GM15510 (cell line): ENCODE results near the gene STK24.

Experiments
- POLR2A ChIP-seq: IDR thresholded peaks from 3 replicates; pipeline ENCODE4 v1.6.1; 2011; ENCODE audit warnings: borderline replicate concordance; ENCODE audit not compliant: insufficient read length; ENCODE audit errors: extremely low read depth

The STK24 gene

DNA sequence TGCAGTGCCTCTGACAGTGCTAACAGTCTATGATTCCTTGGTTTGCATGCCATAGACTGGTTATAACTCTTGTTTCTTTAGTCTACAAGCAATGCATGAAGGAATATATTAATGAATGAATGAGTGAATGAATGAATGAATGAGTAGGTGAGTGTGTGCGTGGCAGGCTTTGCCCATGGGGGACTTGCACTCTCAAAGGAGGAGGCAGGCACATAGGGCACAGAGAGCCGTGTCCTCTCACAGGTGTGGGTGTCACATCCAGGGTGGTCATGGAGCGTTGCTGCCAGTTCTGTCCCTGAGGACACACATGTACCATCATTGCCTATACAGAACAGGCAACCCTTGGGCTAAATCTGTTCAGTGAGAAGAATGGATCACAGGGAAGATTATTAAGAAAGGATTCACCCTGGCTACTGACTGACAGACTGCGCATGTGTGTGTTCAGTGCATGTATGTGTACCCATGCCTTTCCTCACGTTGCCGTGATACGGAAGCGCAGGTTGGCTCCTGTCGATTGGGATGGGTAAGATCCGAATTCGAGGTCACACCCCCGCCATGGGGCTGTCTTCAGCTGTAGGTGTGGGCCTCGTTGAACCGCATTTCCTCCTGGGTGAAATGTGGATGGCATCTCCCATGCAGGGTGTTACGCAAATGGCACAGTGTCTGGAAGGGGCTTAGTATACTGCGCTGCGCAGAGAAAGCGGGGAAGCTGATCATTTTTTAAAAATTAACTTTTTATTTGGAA lies 161.4 kb downstream of the STK24 start:
- no peak for TF ChIP-seq POLR2A

DNA sequence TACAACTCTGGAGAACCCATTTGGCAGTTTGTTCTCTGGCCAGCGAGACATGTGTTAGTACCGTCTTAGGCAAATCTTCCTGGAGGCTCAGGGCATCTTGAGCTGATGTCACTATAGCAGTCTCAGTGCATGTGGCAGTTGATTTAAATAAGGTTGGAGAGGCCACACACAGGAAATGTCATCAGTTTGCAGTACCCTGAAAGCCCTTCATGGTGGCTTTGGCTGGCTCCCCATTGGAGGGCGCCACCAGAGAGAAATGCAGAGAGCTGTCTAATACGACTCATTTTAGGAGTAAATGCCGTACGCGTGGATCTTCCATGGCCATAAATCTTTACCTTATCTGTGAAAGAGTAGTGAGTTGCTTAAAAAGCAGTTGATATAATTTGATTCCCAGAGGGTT lies 163.1 kb downstream of the STK24 start:
- no peak for TF ChIP-seq POLR2A

DNA sequence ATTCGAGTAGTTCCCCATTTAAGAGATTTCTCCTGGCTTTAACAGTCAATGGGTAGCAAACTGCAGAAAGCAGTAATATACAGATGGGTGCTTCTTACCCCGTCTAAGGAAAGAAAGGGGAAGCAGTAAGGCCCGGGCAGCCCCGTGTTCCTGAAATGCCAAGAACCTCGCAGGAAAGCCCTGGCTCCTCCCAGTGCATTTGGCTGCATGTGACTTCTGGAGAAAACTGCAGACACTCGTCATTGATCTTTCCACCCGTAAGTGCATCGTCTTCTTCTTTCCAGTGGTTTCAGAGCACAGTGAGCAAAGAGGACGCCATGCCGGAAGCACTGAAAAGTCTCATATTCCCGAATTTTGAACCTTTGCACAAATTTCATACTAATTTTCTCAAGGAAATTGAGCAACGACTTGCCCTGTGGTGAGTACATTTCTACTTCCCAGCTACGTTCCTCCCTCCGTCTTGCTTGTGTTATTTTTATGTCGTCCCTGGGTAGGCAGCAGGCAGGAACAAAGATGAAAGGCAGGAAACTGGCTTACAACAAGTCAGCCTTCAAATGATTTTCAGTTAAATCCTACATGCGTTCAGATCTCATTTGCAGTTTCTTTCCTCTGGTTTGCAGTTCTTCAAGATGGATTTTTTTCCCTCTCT lies 165.2 kb downstream of the STK24 start:
- no peak for TF ChIP-seq POLR2A

DNA sequence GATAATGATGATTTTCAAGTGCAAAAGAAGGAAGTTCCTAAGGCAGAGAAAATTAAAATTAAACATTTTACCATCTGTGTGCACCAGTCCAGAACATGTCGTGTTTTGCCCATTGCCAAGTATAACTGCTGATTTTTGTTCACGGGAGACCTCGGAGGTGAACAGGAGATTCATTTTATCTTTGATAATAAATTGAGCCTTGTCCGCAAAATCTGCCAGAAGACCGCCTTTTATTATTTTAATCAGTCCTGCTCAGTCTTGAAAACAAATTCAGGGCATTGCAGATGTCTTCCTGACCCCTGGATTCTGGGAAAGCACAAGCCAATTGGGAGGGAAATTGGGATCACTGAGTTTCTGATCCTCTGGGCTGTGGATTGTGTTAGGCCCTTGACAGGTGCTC lies 165.9 kb downstream of the STK24 start:
- TF ChIP-seq POLR2A = no peak

DNA sequence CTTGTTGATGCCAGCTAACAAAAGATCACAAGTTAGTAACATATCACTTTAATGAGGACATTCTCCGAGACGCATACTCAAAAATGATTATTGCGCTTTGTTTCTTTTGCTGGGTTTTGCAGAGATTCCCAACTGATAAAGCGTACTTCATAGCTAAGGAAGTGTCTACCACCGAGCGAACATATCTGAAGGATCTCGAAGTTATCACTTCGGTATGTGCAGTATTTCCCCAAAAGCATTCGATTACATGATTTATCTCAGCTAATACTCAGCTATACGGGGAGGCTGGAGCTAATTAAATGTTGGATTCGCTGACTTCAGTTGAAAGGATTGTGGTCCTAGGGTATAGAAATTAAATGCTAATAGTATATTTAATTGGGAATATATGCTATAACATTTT lies 166.3 kb downstream of the STK24 start:
- no peak for TF ChIP-seq POLR2A

DNA sequence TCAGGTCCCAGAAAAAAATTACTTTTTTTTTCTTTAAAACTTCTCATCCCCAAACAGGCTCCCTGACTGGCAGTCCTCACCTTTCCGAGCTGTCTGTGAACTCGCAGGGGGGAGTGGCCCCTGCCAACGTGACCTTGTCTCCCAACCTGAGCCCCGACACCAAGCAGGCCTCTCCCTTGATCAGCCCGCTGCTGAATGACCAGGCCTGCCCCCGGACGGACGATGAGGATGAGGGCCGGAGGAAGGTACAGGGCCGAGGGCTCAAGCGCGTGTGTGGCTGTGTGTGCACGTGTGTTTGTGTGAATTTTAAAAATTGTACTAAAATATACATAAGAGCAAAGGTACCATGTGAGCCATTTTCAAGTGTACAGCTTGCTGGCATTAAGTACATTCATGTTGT lies 167.6 kb downstream of the STK24 start:
- no peak for TF ChIP-seq POLR2A

DNA sequence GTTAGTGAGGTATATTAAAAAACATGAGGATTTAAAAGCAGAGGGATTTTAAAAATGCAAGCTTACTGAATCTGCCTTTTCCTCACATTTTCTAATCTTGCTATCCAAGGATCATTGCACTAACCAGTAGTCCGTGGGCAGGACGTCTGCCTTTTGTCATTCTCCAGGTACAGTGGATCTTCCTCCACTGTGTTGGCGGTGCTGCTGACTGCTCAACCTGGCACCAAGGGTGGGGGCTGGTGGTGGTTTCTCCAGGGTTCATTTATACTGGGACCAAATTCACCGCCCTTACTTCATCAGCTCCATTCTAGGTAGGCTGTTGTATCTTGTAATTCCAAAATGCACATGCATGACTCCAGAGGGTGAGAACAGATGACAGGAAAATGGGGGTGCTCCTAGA lies 169.3 kb downstream of the STK24 start:
- TF ChIP-seq POLR2A = no peak

DNA sequence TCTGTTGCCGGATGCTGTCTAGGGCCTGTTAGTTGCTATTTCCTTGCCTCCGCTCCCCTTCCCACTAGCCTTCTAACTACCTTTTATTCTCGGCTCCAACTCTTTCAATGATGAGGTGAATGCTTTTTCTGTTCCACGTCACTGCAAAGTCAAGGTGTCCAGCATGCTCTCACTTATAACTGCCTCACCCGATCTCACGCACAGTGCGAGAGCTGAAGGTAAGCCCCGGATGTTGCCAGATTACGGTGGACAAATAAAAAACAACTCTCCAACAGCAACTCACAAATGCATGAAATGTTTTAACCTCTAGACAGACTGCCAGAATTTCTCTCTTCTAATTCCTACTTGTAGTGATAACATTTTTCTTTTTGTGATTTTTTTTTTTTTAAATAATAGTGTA lies 169.9 kb downstream of the STK24 start:
- no peak for TF ChIP-seq POLR2A

DNA sequence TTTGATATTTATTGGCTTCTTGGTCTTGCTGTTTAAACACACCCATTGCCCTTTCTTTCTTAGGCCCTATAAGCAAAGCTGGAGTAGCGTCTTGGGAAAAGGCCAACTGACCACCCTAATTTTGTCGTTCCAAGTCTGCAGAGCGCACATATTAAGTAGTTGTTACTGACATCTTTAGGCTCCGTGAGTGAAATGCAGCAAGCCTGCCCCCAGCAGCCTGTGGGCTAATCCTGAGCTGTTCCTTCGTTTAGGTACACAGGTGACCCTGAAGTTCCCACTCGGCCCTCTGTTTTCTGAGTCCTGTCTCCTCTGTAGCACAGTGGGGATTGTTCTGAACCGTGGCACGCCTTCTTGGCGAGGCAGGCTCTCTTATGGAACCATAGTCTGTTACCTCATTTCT lies 170.5 kb downstream of the STK24 start:
- no peak for TF ChIP-seq POLR2A

DNA sequence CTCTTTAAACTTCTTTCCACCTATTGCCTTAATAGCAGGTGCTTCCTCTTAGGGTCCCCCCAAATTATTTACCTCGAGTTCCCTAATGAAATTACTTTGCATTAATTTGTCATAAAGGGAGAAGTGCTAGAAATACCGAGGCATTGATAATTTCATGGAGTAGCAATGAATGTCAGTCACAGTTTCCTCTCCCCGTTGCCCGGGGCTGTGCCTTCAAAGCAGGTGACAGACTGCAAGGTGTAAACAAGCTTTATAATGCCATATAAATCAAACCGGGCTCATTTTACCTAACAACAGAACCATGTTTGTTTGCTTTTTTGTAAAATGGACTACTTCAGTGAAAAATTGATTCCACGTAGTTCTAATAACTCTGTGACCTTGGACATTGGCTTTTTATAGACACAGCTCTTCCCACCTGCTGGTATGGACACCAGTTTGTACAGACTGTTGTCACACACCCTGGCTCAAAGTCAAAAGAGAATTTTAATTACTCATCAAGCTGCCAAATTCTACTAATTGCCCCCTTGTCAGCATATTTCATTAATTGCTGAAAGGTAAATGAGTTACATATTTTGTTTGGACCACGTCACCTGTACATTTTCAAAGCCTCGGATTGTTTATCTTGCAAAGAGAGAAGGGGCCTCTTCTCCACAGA lies 171.1 kb downstream of the STK24 start:
- no peak for TF ChIP-seq POLR2A

DNA sequence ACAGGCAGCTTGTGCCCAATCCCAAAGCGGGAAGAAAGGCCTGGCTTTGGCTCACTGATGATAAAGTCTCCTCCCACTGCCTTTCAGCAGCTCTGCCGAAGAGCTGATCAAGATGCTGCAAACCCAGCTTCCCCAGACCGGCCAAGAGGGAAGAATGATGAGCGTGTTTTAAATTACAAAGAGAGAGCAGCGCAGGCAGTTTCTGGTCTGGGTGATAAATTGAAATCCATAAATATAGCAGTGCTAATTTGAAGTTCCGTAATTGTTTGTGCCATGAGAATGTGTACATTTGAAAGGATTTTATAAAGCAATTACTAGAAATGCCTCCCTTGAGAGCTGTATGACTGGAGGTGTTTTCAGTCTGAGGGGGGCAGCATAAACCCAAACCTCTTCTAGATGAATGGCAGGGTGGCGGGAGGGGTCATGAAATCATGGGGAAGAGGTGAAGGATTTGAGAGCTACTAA lies 171.8 kb downstream of the STK24 start:
- no peak for TF ChIP-seq POLR2A

DNA sequence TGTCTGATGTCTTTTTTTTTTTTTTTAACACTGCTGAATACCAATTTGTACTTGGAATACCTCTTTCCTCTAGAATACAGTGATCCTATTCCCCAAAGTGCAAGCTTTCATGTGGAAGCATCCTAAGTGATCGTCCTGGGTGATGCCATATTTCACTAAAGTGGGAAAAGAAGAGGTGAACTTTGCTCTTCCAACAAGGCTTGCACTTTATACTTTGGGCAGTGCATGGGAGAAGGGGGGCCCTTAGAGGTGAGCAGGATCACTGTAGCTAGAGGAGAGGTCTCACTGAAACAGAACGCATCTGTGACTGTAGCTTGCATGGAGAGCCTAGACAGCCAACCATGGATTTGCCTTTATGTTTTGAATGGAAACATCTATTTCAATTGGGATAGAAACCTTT lies 173.8 kb downstream of the STK24 start:
- TF ChIP-seq POLR2A = no peak

DNA sequence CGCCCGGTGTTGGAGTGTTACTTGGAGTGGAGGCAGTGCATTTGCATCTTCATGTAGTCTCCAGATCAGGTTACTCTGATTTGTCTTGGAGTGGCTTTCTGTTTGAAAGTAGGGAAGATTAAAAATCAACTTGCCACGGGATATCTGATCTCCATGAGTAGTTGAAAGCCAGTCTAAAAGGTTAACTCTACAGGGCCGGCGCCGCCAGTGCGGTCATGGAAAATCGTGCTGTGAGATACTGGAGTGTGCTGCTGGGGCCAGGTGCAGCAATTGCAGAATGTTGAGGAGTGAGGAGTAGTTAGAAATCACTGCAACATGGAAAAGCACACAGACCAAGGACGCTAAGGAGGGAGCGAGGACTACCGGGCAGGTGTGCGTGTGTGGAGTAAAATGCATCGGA lies 175.0 kb downstream of the STK24 start:
- no peak for TF ChIP-seq POLR2A

DNA sequence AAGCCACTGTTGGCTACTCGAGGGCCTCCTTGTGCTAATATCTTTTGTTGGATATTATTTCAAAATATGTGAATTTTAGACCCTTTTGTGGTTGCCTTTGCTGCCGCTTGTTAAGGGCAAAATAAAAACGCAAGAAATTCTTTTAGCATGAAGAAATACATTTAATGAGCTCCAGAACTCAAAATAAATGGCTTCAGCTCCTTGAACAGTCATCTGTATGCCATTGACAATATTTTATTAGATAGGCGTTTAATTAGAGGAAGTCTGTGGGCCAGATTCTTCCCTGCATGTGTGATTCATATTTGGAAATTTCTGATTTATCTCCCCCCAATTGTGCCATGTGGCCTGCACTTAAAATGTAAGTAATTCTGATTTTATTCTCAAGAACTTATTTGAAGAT lies 177.2 kb downstream of the STK24 start:
- TF ChIP-seq POLR2A = no peak

DNA sequence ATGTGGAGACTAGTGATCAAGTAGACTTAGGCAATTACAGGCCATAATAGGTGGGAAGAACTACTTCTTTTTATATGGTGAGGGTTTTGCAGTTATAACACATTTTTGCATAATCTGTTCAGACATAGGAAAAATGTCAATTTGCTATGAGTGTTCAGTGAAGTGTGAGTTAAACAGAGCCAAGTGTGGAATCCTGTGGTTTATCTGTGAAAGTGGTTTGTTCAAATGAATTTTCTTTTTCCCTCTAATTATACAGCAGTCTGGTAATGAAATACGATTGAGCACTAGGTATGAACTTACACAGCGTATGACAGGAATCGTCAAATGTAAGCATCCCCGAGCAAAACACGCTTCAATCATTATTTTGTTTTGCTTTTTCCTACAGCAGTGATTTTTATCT lies 178.3 kb downstream of the STK24 start:
- no peak for TF ChIP-seq POLR2A

DNA sequence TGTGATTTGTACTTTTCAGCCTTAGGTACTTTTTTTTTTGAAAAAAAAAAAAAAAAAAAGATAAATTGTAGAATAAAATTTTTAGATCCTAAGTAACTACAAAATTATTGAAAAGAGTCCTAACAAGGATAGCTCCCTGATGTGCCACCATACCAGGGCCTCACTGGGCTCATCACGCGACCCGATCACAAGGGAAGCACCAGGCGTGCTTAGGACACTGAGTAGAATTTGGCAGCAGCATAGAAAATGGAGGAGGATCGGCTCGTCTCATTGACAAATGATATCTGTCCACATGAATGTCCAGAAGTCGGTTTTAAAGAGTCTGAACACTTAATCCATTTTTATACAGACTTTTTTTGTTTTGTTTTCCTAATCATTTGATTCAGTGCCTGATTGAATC lies 179.0 kb downstream of the STK24 start:
- TF ChIP-seq POLR2A = no peak
